Endothelial cell of umbilical vein (primary cell): ENCODE measurements around the gene CENPB. TPM values are rescaled to one million over a fixed set of nuclear protein-coding genes. Genes with fewer than 3 reads are reported as not detected.

Source experiments
- BruUV-seq: library from RNA; stranded (reverse); fragments of 400-500 nt; replicated peaks from 2 replicates; lab custom pipeline; 2021; lab: Mats Ljungman, UMichigan
- CTCF ChIA-PET: fragments of 300-600, 350-600 bp; sonication (Branson Sonifier 250); formaldehyde crosslinking; loops from one replicate; lab custom pipeline; 2021; ENCODE audit warnings: antibody characterized with exemption, inconsistent platforms; lab: Charles Lee
- POLR2A ChIA-PET: fragments of 300-600, 350-600 bp; sonication (Branson Sonifier 250); formaldehyde crosslinking; loops from one replicate; lab custom pipeline; 2021; ENCODE audit warnings: antibody characterized with exemption, inconsistent platforms; lab: Charles Lee
- DNase-seq: peaks from one replicate; pipeline ENCODE4 v3.0.0-alpha.2; 2011; ENCODE audit warnings: low read depth, low spot score
- FAIRE-seq: peaks from 2 replicates; lab custom pipeline; 2011; peaks lifted over from hg19 to GRCh38; lab: Jason Lieb, UNC
- H2AFZ ChIP-seq: 2 replicates; pipeline ENCODE4 v1.6.0; 2012; ENCODE audit warnings: low read depth, low read length, control low read depth, inconsistent platforms
- H3K27ac ChIP-seq: 2 replicates; pipeline ENCODE4 v1.5.1; 2011; ENCODE audit warnings: low read depth, mild to moderate bottlenecking, control low read depth, low read length, moderate library complexity; ENCODE audit not compliant: insufficient read depth
- H3K27me3 ChIP-seq, 2 experiments: 2 replicates each; pipeline versions ENCODE4 v1.6.0 to v1.6.1; 2011; ENCODE audit warnings: low read length in 2 of 2, mixed read lengths in 1 of 2; ENCODE audit not compliant: control insufficient read depth in 2 of 2, insufficient read depth in 2 of 2
- H3K36me3 ChIP-seq, 2 experiments: 2 replicates in 1 of 2; 3 replicates in 1 of 2; pipeline ENCODE4 v1.5.1; 2011; ENCODE audit warnings: low read length in 2 of 2, mild to moderate bottlenecking in 1 of 2, moderate library complexity in 1 of 2; ENCODE audit not compliant: control insufficient read depth in 2 of 2, insufficient read depth in 2 of 2; ENCODE audit errors: extremely low read depth in 1 of 2
- H3K4me1 ChIP-seq: 3 replicates; pipeline ENCODE4 v1.5.1; 2011; ENCODE audit warnings: mild to moderate bottlenecking, low read length; ENCODE audit not compliant: control insufficient read depth, insufficient read depth; ENCODE audit errors: extremely low read depth
- H3K4me2 ChIP-seq: 2 replicates; pipeline ENCODE4 v1.6.1; 2011; ENCODE audit warnings: low read length, control low read depth, mixed read lengths; ENCODE audit not compliant: insufficient read depth
- H3K4me3 ChIP-seq, 3 experiments: fragments of 200-600 bp in 1 of 3; sonication (generic), shearing (Covaris generic) in 1 of 3; replicated peaks in 1 of 3; 2 replicates each; pipeline ENCODE4 v1.5.1; 2011 to 2016; ENCODE audit warnings: control low read depth in 3 of 3, low read length in 3 of 3, mild to moderate bottlenecking in 2 of 3, inconsistent platforms in 1 of 3, low read depth in 1 of 3, moderate library complexity in 1 of 3; ENCODE audit not compliant: insufficient read depth in 1 of 3
- H3K79me2 ChIP-seq: 2 replicates; pipeline ENCODE4 v1.6.0; 2012; ENCODE audit warnings: low read length, inconsistent platforms; ENCODE audit not compliant: control insufficient read depth, insufficient read depth
- H3K9ac ChIP-seq: replicated peaks from 2 replicates; pipeline ENCODE3; 2011; ENCODE audit warnings: low read length, control low read depth; ENCODE audit not compliant: insufficient read depth; ENCODE audit errors: extremely low read depth
- H3K9me1 ChIP-seq: replicated peaks from 3 replicates; pipeline ENCODE4 v1.6.0; 2011; ENCODE audit warnings: mild to moderate bottlenecking, low read length; ENCODE audit not compliant: control insufficient read depth, insufficient read depth; ENCODE audit errors: extremely low read depth
- H3K9me3 ChIP-seq: replicated peaks from 2 replicates; pipeline ENCODE4 v1.5.1; 2012; ENCODE audit warnings: low read length, inconsistent platforms; ENCODE audit not compliant: control insufficient read depth, insufficient read depth
- H4K20me1 ChIP-seq: replicated peaks from 2 replicates; pipeline ENCODE3; 2011; ENCODE audit warnings: mild to moderate bottlenecking, low read length; ENCODE audit not compliant: control insufficient read depth, insufficient read depth; ENCODE audit errors: extremely low read depth
- EZH2 ChIP-seq: IDR thresholded peaks from 2 replicates; pipeline ENCODE4 v1.6.1; 2012; ENCODE audit warnings: borderline replicate concordance, low read depth, mild to moderate bottlenecking, moderate library complexity, low read length, inconsistent platforms; ENCODE audit not compliant: severe bottlenecking
- FOS ChIP-seq: IDR thresholded peaks from 2 replicates; pipeline ENCODE4 v1.6.1; 2011; ENCODE audit warnings: mild to moderate bottlenecking, low read length, moderate library complexity, borderline replicate concordance; ENCODE audit not compliant: insufficient read depth
- GATA2 ChIP-seq: IDR thresholded peaks from 2 replicates; pipeline ENCODE4 v1.7.0; 2011; ENCODE audit warnings: low read depth, mild to moderate bottlenecking, moderate library complexity, mixed read lengths, low read length; ENCODE audit not compliant: insufficient read length, insufficient read depth
- JUN ChIP-seq: IDR thresholded peaks from 2 replicates; pipeline ENCODE4 v1.6.1; 2011; ENCODE audit warnings: borderline replicate concordance, low read depth; ENCODE audit not compliant: insufficient read length, insufficient read depth
- MYC ChIP-seq: IDR thresholded peaks from one replicate; pipeline ENCODE4 v1.6.1; 2011; ENCODE audit warnings: mild to moderate bottlenecking, low read depth, low read length
- POLR2A ChIP-seq: IDR thresholded peaks from 2 replicates; pipeline ENCODE4 v1.6.1; 2012; ENCODE audit warnings: low read depth, mild to moderate bottlenecking, control low read depth, low read length
- POLR2AphosphoS5 ChIP-seq: IDR thresholded peaks from 2 replicates; pipeline ENCODE4 v1.6.1; 2012; ENCODE audit warnings: low read depth, mild to moderate bottlenecking, control low read depth, low read length, moderate library complexity; ENCODE audit not compliant: insufficient read depth
- dilution Hi-C: fragments of 300-500 bp; cut with MboI; formaldehyde crosslinking; loops from one replicate; pipeline ENCODE4 v1.15.0; 2019; ENCODE audit warnings: low sequenced_read_pairs; ENCODE audit not compliant: extremely low pct_ligation_motif_present
- intact Hi-C: fragments of 100-400 bp; cut with micrococcal nuclease; formaldehyde crosslinking; loops from one replicate; pipeline ENCODE4 v1.10.0; 2022
- polyA plus RNA-seq, 4 experiments: library from polyadenylated mRNA; depleted of rRNA in 3 of 4; stranded (reverse) in 3 of 4; unstranded in 1 of 4; fragments of >200 nt; gene quantifications; 2 replicates each; pipeline versions ENCODE4 v1.2.1 to v1.2.3, GENCODE V29; 2011 to 2012; ENCODE audit warnings: missing spikeins in 1 of 4
- total RNA-seq: library from RNA; stranded (reverse); gene quantifications from 2 replicates; pipeline ENCODE4 v1.2.3, GENCODE V29; 2021
- TF ChIP-seq, protein P1 (sequence below), 2 donors: IDR thresholded peaks; 1 replicate in 1 of 2; 2 replicates in 1 of 2; pipeline ENCODE4 v1.5.1; 2011; ENCODE audit warnings: low read length in 2 of 2, mild to moderate bottlenecking in 2 of 2, moderate library complexity in 2 of 2, control low read depth in 1 of 2, inconsistent platforms in 1 of 2, low read depth in 1 of 2; ENCODE audit not compliant: insufficient read depth in 1 of 2; ENCODE audit errors: extremely low read depth in 1 of 2
- TF ChIP-seq, protein P2 (sequence below): IDR thresholded peaks from 2 replicates; pipeline ENCODE4 v1.6.1; 2011; ENCODE audit not compliant: insufficient read depth, insufficient read length

The CENPB gene
- total and polyA plus RNA-seq, 2 donors (not counting 3 experiments of a cell fraction or from before 2014, with no cell fraction given), result 30.4 to 90.3 TPM

DNA sequence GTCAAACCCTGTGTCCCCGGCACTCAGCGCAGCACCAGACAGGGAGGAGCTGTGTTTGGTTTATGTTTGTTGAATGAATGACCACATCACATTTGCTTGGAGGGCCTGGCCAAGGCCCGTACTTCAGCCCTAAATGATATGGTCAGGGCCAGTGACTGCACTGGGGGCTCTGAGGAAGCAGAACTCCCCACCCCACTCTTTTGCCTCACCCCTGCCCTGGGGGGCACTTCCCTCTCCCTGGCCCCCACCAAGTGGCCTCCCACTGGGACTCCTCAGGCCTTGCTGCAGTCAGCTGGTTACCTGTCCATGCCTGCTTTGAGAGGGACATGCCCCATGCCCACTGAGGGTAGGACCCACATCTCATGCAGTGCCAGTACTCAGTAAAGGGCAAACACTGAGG lies 21.9 kb downstream of the CENPB start:
- POLR2A ChIA-PET, result no interaction called here
- Histone ChIP-seq H3K4me1 (peaks cover 25% of the 10 kb centered on the region), H3K4me2 (no peak overlapping the region), H4K20me1 (no peaks in the 10 kb centered on the region), H3K9ac (no peak overlapping the region), H3K27me3 (no peaks in the 10 kb centered on the region), H3K9me3 (no peaks in the 10 kb centered on the region), H3K9me1 (no peaks in the 10 kb centered on the region), H3K27ac (no peak overlapping the region), H3K36me3 (no peaks in the 10 kb centered on the region), H3K4me3 (no peak overlapping the region), H2AFZ (no peak overlapping the region), H3K79me2 (peaks cover 13% of the 10 kb centered on the region)
- no peak for DNase-seq
- dilution Hi-C loops, result no loop called here
- CTCF ChIA-PET, result interaction anchor here (1.2 to 6.5 kb wide), 3 partner anchors 10 to 54 kb away, joined by 5 to 76 read pairs (median 36); no protein-coding TSS in a partner anchor
- no TSS peak for BruUV-seq
- no peak for FAIRE-seq
- TF ChIP-seq EZH2 (no peak), POLR2AphosphoS5 (no peak), POLR2A (no peak), FOS (no peak), JUN (no peak), GATA2 (no peak), MYC (no peak)
- TF ChIP-seq, protein P1, sequence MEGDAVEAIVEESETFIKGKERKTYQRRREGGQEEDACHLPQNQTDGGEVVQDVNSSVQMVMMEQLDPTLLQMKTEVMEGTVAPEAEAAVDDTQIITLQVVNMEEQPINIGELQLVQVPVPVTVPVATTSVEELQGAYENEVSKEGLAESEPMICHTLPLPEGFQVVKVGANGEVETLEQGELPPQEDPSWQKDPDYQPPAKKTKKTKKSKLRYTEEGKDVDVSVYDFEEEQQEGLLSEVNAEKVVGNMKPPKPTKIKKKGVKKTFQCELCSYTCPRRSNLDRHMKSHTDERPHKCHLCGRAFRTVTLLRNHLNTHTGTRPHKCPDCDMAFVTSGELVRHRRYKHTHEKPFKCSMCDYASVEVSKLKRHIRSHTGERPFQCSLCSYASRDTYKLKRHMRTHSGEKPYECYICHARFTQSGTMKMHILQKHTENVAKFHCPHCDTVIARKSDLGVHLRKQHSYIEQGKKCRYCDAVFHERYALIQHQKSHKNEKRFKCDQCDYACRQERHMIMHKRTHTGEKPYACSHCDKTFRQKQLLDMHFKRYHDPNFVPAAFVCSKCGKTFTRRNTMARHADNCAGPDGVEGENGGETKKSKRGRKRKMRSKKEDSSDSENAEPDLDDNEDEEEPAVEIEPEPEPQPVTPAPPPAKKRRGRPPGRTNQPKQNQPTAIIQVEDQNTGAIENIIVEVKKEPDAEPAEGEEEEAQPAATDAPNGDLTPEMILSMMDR (IDR thresholded peaks at IDR 0.05; ENCODE audit: extremely low read depth in 1 of 2, insufficient read depth in 1 of 2, low read depth in 1 of 2, low read length in 2 of 2), result no peak
- TF ChIP-seq, protein P2, sequence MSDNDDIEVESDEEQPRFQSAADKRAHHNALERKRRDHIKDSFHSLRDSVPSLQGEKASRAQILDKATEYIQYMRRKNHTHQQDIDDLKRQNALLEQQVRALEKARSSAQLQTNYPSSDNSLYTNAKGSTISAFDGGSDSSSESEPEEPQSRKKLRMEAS, result no peak
- intact Hi-C loops, result loop anchor here (5.0 kb wide), 1 partner anchor 357 kb away; the partner anchor contains the start of gene DNAAF9
